Stomach (tissue), 9 donors: ENCODE measurements around the gene ITGA7. TPM values are rescaled to one million over a fixed set of nuclear protein-coding genes. Genes with fewer than 3 reads are reported as not detected.

Experiments used
- DNase-seq, 2 donors: peaks; one replicate each; pipeline versions ENCODE4 v3.0.0 to v3.0.0-alpha.2; 2013 to 2019
- H3K27ac ChIP-seq, 5 donors: fragments of 200-600 bp in 4 of 5; sonication (generic) in 4 of 5; one replicate each; pipeline ENCODE4 v1.5.1; 2013 to 2019; ENCODE audit warnings: mild to moderate bottlenecking in 1 of 5, moderate library complexity in 1 of 5
- H3K27me3 ChIP-seq, 3 donors: fragments of 200-600 bp; sonication (generic); one replicate each; pipeline ENCODE4 v1.5.1; 2017 to 2019; ENCODE audit warnings: mixed run types in 1 of 3
- H3K36me3 ChIP-seq, 4 donors: fragments of 200-600 bp; sonication (generic); 1 replicate in 3 of 4; 2 replicates in 1 of 4; pipeline ENCODE4 v1.5.1; 2016 to 2019
- H3K4me1 ChIP-seq, 4 donors: fragments of 200-600 bp; sonication (generic); one replicate each; pipeline ENCODE4 v1.5.1; 2016 to 2019
- H3K4me3 ChIP-seq, 4 donors: fragments of 200-600 bp; sonication (generic) in 3 of 4; one replicate each; pipeline ENCODE4 v1.5.1; 2016 to 2019; ENCODE audit warnings: mild to moderate bottlenecking in 1 of 4
- H3K9me3 ChIP-seq, 4 donors: fragments of 200-600 bp; sonication (generic); one replicate each; pipeline ENCODE4 v1.5.1; 2016 to 2019
- CTCF ChIP-seq, 7 experiments: fragments of 450-650 bp in 4 of 7; fragments of 200-600 bp in 3 of 7; sonication (generic) in 3 of 7; IDR thresholded peaks; one replicate each; pipeline ENCODE4 v1.5.1; 2016 to 2019; ENCODE audit warnings: antibody characterized with exemption in 7 of 7, control low read depth in 2 of 7, mild to moderate bottlenecking in 1 of 7
- EP300 ChIP-seq: sonication (generic); formaldehyde crosslinking; IDR thresholded peaks from one replicate; pipeline ENCODE4 v1.6.1; 2017; ENCODE audit warnings: antibody characterized with exemption
- POLR2A ChIP-seq, 4 donors: fragments of 450-650 bp; IDR thresholded peaks; one replicate each; pipeline ENCODE4 v1.6.1; 2016; ENCODE audit warnings: antibody characterized with exemption in 4 of 4, control low read depth in 2 of 4, mild to moderate bottlenecking in 1 of 4, moderate library complexity in 1 of 4
- POLR2AphosphoS5 ChIP-seq, 3 donors: sonication (generic); formaldehyde crosslinking; IDR thresholded peaks; one replicate each; pipeline ENCODE4 v1.6.1; 2016; ENCODE audit warnings: antibody characterized with exemption in 3 of 3
- WGBS, 5 donors: extraction: QIAGEN DNeasy Blood & Tissue Kit in 3 of 5; methylation state at CpG; one replicate each; pipeline versions ENCODE4 v1.1.5 to v1.1.7; 2013 to 2018; 5-methylcytosine and 5-hydroxymethylcytosine counted together
- intact Hi-C: fragments of 100-400 bp; cut with DNase I; formaldehyde crosslinking; loops from one replicate; pipeline ENCODE4 v1.15.1; 2023; ENCODE audit warnings: low total_unique reads
- polyA plus RNA-seq, 3 donors: library from polyadenylated mRNA; stranded (reverse); fragments of 200-250 nt; gene quantifications; one replicate each; pipeline ENCODE4 v1.2.3, GENCODE V29; 2013
- total RNA-seq, 5 donors: library from RNA; depleted of rRNA; stranded (reverse); fragments of >200 nt; gene quantifications; one replicate each; pipeline versions ENCODE4 v1.1.0 to v1.2.3, GENCODE V29; 2014 to 2016
- donor health status: healthy with polysubstance abuse.
- donor health status: Bipolar disorder and iron deficiency.
- donor health status: healthy.

Gene ITGA7
- total and polyA plus RNA-seq, 8 donors = 3.5 to 188 (median 46.3) TPM

DNA sequence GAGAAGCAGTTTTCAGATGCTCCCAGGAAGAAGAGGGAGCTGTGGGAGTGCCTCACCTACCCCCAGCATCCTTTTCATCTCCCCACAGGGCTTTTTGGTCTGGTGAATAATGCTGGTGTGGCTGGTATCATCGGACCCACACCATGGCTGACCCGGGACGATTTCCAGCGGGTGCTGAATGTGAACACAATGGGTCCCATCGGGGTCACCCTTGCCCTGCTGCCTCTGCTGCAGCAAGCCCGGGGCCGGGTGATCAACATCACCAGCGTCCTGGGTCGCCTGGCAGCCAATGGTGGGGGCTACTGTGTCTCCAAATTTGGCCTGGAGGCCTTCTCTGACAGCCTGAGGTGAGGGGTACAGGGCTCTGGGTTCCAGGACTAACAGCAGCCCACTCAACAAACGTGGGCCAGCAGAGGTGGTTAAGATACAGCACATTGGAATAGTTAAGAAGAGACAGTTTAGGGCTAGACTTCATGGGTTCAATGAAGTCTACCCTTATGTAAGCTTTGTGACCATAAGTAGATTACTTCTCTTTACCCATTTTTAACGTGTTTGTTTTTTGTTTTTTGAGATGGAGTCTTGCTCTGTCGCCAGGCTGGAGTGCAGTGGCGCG lies 14.0 kb upstream of the ITGA7 start:
- DNase-seq = no peak
- H3K27ac ChIP-seq = peak overlapping the region; percentile 69 to 100 (median 97)
- H3K4me3 ChIP-seq = peak overlapping the region in 1 of 4 donors; percentile 20
- 42 to 74% (median 54%) methylated on average over 8 to 14 of the region's 14 CpGs for WGBS, 5 donors
- H3K36me3 ChIP-seq = peaks cover 26 to 54% (median 35%) of the 10 kb centered on the region in 4 donors
- H3K9me3 ChIP-seq = no peaks in the 10 kb centered on the region
- no peaks in the 10 kb centered on the region for H3K27me3 ChIP-seq
- intact Hi-C loops = no loop called here
- H3K4me1 ChIP-seq = peaks cover 89 to 98% (median 94%) of the 10 kb centered on the region in 4 donors
- TF ChIP-seq POLR2AphosphoS5 (IDR thresholded peaks at IDR 0.05) (no peak), CTCF (IDR thresholded peaks at IDR 0.05) (no peak), EP300 (no peak), POLR2A (IDR thresholded peaks at IDR 0.05) (no peak)

DNA sequence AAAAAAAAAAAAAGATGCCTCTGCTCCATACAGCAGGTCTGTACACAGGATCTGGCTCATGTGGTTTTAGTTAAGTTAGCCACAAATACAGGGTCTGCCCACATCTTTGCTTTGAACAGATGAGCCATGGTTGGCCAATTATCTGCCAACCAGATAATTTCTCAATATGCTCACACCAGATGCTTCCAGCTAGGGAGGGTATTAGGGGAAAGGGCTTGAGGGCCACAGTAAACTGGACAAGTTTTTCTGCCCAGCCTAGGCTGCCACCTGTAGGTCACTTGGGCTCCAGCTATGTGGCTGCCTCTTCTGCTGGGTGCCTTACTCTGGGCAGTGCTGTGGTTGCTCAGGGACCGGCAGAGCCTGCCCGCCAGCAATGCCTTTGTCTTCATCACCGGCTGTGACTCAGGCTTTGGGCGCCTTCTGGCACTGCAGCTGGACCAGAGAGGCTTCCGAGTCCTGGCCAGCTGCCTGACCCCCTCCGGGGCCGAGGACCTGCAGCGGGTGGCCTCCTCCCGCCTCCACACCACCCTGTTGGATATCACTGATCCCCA lies 13.3 kb upstream of the ITGA7 start:
- H3K4me3 ChIP-seq = peak overlapping the region in 1 of 4 donors; percentile 20
- 6 to 29% (median 16%) methylated on average over 4 to 9 of the region's 9 CpGs for WGBS, 5 donors

DNA sequence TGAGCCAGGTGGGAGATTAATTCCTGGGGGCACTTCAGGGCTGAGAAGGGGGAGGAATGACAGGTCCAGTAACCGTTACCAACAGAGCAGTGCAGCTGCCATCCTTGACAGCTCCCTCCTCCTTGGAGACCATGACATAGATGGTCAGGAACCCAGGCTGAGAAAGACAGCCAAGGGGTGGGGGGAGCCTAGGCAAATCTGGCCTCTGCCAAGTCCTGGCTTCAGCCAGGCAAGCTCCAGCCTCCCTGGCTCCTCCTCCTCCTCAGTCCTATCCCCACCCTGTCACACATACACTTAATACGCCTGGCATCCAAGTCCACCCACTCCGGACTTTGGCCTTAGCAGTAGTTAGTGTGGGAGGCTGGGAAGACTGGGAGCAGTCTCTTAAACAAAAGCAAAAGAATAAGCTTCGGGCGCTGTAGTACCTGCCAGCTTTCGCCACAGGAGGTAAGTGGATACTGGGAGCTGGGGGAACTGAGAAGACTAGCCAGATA lies 12.4 kb upstream of the ITGA7 start, which contains the start of gene RDH5:
RDH5 (plus strand) TSS at position 323 of the 494 bp plus-strand sequence. CDS start 792 bp downstream, outside the sequence.
- H3K27ac ChIP-seq = peak within 1 kb of the TSS; percentile 69 to 100 (median 97)
- intact Hi-C loops = no loop called here
- 15 to 33% (median 23%) methylated on average over 6 of the region's 6 CpGs for WGBS, 5 donors
- peaks cover 82 to 93% (median 91%) of the 10 kb centered on the region in 4 donors for H3K4me1 ChIP-seq
- H3K4me3 ChIP-seq = peak within 1 kb of the TSS in 2 of 4 donors; percentile 20 to 21
- peaks cover 10 to 38% (median 20%) of the 10 kb centered on the region in 4 donors for H3K36me3 ChIP-seq
- H3K9me3 ChIP-seq = no peaks in the 10 kb centered on the region
- no peaks in the 10 kb centered on the region for H3K27me3 ChIP-seq
- no peak for TF ChIP-seq CTCF (IDR thresholded peaks at IDR 0.05)
- TF ChIP-seq POLR2A (IDR thresholded peaks at IDR 0.05) = peak in 1 of 4 donors; percentile 33
- peak in 2 of 3 donors; percentile 66 to 90 for TF ChIP-seq POLR2AphosphoS5 (IDR thresholded peaks at IDR 0.05)
- TF ChIP-seq EP300 = peak; percentile 60
- peak; percentile 87 to 94 for DNase-seq

More for the DNA sequence above, 13.3 kb upstream of the ITGA7 start:
- peaks cover 83 to 94% (median 92%) of the 10 kb centered on the region in 4 donors for H3K4me1 ChIP-seq
- no peaks in the 10 kb centered on the region for H3K27me3 ChIP-seq
- intact Hi-C loops = no loop called here
- DNase-seq = peak; percentile 84 to 85
- no peaks in the 10 kb centered on the region for H3K9me3 ChIP-seq
- H3K27ac ChIP-seq = peak overlapping the region; percentile 69 to 100 (median 97)
- TF ChIP-seq POLR2AphosphoS5 (IDR thresholded peaks at IDR 0.05) = peak in 2 of 3 donors; percentile 41 to 88
- TF ChIP-seq POLR2A (IDR thresholded peaks at IDR 0.05) = no peak
- no peak for TF ChIP-seq EP300
- peak in 4 of 7 experiments; percentile 45 to 74 (median 56) for TF ChIP-seq CTCF (IDR thresholded peaks at IDR 0.05)
- peaks cover 19 to 47% (median 28%) of the 10 kb centered on the region in 4 donors for H3K36me3 ChIP-seq

DNA sequence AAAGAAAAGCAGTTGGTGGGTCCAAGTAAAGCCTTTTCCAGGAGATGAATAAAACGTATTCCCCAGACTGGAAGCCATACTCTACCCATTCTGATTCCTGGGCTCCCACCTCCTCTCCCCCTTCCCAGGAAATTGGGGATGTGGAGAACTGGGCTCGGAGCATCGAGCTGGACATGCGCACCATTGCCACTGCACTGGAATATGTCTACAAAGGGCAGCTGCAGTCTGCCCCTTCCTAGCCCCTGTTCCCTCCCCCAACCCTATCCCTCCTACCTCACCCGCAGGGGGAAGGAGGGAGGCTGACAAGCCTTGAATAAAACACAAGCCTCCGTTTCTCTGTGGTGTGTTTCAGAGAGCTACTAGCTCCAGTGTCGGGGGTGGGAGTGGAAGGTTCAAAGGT lies 11.7 kb upstream of the ITGA7 start:
- intact Hi-C loops = no loop called here
- Histone ChIP-seq H3K4me3 (no peak overlapping the region), H3K27me3 (no peaks in the 10 kb centered on the region), H3K9me3 (no peaks in the 10 kb centered on the region), H3K27ac (peak overlapping the region; percentile 69 to 100 (median 97)), H3K4me1 (peaks cover 82 to 91% (median 87%) of the 10 kb centered on the region in 4 donors), H3K36me3 (peaks cover 4 to 31% (median 12%) of the 10 kb centered on the region in 4 donors)
- no peak for DNase-seq
- WGBS, 5 donors = 69 to 76% (median 71%) methylated on average over 6 to 7 of the region's 7 CpGs
- TF ChIP-seq POLR2AphosphoS5 (IDR thresholded peaks at IDR 0.05) (no peak), CTCF (IDR thresholded peaks at IDR 0.05) (no peak), POLR2A (IDR thresholded peaks at IDR 0.05) (no peak), EP300 (no peak)
